Coronary artery (tissue), 2 donors: ENCODE measurements around the gene CARMIL1.

Experiments
- DNase-seq: peaks from one replicate; pipeline ENCODE4 v3.0.0-alpha.2; 2017; ENCODE audit warnings: low spot score
- H3K27ac ChIP-seq, 2 donors: fragments of 200-600 bp; sonication (generic); one replicate each; pipeline ENCODE4 v1.5.1; 2016 to 2019
- H3K4me3 ChIP-seq: fragments of 200-600 bp; sonication (generic); 2 replicates; pipeline ENCODE4 v1.5.1; 2016; ENCODE audit warnings: mild to moderate bottlenecking, moderate library complexity
- TF ChIP-seq, protein P1 (sequence below): fragments of 200-600 bp; sonication (generic); IDR thresholded peaks from one replicate; pipeline ENCODE4 v1.5.1; 2019; ENCODE audit warnings: antibody characterized with exemption

Gene CARMIL1

DNA sequence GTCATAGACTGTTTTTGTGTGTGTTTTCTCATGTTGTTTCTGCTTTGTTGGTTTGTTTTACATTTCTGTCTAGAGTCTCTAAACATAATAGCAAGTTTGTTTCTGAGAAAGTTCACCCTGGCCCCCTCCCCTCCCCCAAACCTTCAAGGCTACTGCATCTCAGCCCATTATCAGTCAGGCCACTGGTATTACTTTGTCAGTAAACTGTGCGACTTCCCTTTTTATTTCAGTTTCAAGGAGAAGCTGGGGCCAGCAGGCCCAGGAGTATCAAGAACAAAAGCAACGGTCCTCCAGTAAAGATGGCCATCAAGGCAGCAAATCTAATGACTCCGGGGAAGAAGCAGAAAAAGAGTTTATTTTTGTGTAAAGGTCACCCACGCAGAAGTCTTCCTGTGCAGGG is 340.0 kb downstream of the CARMIL1 start:
- no peak for DNase-seq
- no peak overlapping the region for H3K27ac ChIP-seq
- H3K4me3 ChIP-seq, result no peak overlapping the region
- TF ChIP-seq, protein P1, sequence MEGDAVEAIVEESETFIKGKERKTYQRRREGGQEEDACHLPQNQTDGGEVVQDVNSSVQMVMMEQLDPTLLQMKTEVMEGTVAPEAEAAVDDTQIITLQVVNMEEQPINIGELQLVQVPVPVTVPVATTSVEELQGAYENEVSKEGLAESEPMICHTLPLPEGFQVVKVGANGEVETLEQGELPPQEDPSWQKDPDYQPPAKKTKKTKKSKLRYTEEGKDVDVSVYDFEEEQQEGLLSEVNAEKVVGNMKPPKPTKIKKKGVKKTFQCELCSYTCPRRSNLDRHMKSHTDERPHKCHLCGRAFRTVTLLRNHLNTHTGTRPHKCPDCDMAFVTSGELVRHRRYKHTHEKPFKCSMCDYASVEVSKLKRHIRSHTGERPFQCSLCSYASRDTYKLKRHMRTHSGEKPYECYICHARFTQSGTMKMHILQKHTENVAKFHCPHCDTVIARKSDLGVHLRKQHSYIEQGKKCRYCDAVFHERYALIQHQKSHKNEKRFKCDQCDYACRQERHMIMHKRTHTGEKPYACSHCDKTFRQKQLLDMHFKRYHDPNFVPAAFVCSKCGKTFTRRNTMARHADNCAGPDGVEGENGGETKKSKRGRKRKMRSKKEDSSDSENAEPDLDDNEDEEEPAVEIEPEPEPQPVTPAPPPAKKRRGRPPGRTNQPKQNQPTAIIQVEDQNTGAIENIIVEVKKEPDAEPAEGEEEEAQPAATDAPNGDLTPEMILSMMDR, result no peak

DNA sequence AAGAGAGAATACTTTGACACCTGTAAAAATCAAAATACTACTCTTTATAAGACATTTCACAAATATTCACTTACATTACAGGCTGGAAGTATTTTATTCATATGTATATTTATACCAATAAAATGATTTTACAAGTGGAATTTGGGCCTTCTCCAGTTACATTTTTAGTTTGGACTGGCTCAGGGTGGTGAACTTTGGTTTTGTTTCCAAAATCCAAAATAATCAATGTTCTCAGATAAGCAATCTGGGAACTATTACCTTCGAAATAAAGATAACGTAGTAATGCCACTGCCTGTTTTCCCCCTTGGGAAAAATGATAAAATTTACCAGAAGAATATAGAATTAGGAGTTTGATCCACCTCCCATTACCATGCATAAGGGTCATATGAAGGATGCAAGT is 341.2 kb downstream of the CARMIL1 start:
- TF ChIP-seq, protein P1, result no peak

DNA sequence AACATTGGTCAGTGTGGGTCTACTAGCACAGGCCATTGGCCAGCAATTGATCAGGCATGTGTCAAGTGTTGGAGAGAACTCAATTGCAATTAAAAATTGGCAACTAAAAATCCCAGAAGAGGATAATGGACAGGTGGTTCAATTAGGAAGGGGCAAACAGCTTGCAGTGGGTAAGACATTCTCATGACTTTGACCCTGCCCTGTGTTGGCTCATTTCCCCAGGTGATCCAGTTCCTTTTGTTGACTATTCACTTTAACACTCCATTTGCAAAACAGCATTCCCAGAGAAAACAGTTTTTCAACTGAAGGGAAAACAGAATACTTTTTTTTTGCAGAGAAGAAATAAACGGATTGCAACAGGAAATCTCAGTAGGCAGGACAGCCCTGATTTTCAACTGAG is 343.9 kb downstream of the CARMIL1 start:
- TF ChIP-seq, protein P1, result no peak
- H3K4me3 ChIP-seq, result no peak overlapping the region
- DNase-seq, result no peak
- H3K27ac ChIP-seq, result no peak overlapping the region

More for the DNA sequence above, 341.2 kb downstream of the CARMIL1 start:
- Histone ChIP-seq H3K27ac (no peak overlapping the region), H3K4me3 (no peak overlapping the region)
- no peak for DNase-seq

DNA sequence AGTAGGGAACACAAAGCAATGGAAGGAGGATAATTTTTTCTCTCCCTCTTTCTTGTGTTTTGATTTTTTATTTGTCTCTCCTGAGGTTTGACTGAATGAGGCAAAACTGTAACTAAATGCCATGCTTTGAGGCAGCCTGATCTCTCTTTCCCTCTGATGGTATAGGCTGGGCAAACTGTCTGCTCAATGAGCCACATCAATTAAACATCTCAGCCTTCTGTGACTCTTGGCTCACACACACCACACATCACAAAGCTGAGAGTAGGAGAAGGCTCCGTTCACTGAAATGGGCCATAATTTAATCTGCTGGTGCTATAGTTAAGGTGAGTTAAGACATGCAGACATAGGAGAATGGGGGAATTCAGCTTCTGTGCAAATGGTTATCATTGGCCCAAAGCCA is 344.7 kb downstream of the CARMIL1 start:
- DNase-seq, result no peak
- TF ChIP-seq, protein P1, result no peak
- no peak overlapping the region for H3K27ac ChIP-seq
- no peak overlapping the region for H3K4me3 ChIP-seq

DNA sequence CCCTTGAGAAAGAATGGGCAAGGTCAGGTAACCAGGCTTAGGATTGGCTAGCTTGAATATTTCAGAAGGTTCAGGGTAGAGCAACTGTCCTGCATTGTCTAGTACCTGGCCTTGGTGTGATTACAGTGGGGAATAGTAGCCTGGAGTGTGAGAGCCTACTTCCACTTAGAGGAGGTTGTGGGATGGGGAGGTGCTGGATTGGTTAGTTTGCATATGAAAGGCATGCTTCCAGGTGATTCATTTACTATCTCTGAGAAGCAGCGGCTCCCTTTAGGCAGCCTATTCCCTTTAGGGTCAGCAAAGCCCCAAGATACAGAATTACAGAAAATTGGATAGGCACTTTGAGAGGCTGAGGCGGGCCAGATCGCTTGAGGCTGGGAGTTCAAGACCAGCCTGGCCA is 347.8 kb downstream of the CARMIL1 start:
- no peak overlapping the region for H3K27ac ChIP-seq
- DNase-seq, result no peak
- TF ChIP-seq, protein P1, result no peak
- H3K4me3 ChIP-seq, result no peak overlapping the region

DNA sequence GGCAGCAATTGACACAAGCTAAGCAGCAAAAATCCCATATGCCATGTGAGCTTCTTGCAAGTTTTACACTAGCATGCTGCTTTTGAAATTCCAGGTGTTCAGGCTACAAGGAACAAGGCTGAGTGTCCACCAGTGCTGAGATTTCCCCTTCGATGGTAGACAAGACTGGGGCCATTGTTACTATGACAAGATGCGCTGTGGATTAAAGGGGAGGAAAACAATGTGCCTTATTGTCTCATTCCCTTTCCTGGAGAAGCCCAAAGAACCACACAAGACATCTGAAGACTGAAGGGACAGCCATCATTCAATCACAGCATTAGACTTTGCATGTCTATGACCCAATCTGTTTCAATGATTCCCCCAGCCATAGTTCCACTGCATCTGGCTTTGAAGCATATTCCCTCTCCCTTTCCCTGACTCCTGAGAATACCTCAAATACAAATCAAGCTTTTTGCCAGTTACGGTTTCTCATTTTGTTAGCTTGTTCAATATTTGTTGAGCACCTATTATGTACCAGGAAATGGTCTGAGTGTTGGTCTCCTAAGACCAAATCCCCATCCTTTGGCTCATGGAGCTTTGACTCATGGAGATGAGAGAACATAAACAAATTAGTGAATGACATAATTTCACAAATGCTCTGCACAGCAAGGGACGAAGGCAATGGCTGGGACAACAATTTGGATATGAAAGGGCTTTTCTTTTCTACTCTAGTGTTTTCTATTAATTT is 349.5 kb downstream of the CARMIL1 start:
- no peak overlapping the region for H3K27ac ChIP-seq
- H3K4me3 ChIP-seq, result no peak overlapping the region
- TF ChIP-seq, protein P1, result no peak
- no peak for DNase-seq

DNA sequence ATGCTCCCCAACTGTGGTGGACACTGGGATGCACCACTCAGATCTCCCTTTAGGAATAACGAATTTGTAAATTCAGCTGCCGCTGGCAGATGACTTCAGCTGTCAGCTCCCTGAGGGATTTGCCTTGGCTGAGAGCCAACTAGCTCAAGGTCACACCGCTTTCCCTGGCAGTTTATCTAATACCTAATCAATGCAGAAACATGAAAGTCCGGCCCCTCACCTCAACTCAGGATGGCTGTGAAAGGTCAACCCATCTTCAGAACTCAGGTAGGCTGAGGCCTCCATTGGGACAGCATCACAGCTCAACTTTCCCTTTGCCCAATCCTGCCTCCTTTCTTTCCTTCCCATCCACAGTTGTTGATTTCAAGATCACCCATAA is 350.0 kb downstream of the CARMIL1 start:
- DNase-seq, result no peak
- TF ChIP-seq, protein P1, result no peak
- no peak overlapping the region for H3K4me3 ChIP-seq

More for the DNA sequence above, 350.0 kb downstream of the CARMIL1 start:
- no peak overlapping the region for H3K27ac ChIP-seq
